NCI-H2029 (cell line): ENCODE measurements around the gene OSBP2.

ENCODE experiments used
- DNase-seq: peaks from one replicate; lab custom pipeline; 2025; lab: John Stamatoyannopoulos, UW

OSBP2 gene

DNA sequence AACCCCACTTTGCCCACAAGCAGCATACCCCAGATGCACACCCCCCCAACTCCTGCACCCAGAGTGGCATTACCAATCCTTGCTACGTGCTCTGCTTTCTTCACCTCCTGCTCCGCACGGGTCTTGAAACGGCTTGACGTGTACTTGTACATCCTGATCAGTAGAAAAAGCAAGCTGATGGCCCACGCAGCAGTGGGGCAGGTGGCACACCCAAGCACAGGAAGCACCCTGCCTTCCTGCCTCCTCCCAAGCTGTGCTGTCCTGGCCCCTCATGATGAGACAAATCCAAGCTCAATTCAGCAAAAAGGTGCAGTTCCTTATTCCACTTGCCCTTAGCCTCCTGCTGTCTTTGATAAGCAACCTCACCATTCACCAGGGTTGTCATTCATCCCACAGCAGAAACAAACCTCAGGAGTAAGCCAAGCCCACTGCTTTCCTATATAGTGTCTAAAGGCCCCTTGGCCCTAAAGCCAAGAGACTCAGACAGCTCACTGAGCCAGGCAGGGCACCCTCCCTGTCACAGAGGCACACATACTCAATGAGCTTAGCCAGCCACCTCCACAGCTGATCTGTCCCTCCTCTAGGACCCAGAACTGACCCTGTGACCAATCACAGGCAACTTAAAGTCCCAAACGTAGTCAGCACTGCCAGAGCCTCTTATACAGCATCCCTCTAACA is 246.2 kb downstream of the OSBP2 start:
- no peak for DNase-seq

DNA sequence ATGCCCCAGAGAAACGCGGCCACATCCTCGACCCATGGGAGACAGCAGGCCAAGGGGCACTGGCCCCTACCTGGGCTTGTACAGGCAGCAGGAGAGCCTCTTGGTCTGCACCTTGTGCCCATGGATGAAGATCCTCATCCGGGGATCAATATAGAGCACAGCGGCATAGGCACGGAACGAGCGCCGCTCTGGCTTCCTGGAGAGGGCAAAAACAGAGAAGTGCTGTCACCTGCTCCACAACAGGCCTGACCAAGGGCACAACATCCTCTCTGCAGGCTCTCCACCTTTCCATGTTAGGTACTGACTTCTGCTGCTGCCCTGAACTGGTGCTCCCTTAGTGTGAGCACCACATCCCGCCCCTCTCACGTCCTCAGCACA is 246.7 kb downstream of the OSBP2 start:
- DNase-seq: no peak

DNA sequence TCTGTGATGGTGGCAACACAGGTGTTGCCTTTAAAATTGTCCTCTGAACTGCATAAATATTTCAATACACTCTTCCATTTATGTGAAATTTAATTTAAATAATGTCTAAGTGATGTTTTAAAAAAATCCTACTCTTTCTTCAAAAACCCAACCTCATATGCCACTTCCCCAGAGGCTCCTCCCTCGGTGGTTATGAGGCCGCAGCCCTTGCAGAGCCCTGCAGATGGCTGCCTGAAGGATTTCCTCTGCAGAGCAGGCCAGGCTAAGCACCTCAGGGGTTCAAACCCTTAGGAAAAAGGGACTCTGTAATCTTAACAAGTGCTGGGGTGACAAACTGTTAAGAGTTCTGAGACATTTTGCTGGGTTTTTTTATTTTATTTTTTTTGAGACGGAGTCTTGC is 248.7 kb downstream of the OSBP2 start:
- no peak for DNase-seq

DNA sequence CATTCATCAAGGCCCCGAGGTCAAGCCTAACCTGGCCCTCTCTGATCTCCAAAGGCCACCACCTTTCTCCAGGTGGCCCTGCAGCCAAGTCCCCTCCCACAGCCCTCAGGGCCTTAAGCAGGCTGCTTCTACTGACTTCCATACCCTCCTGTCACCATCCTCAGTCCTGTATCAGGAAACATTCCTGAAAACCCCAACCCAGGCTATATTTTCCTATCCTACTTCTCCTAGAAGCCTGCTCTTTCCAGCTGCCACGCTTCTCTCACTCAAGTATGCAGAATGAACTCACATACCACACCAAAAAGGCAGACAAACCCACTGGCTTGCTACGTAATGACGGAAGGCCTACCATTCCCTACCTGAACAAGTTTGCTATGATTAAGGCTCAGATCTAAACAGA is 250.3 kb downstream of the OSBP2 start:
- no peak for DNase-seq

DNA sequence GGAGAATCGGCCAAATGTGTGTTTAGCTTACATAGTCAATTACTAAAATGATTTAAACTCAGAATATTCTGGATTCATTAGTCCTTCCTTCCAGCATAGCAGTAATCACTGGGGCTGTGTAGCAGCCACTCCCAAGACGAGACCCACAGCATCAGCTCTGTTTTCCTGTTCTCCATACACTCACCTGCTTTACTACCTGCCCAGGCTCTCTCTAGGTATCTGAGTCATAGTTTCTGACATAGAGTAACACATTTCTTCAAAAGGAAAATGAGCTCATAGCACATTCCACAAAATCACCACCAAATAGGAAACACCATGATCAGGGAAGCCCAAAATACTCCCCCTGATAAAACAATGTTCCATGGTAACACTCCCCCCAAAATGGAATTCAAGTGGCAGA is 251.0 kb downstream of the OSBP2 start:
- no peak for DNase-seq

DNA sequence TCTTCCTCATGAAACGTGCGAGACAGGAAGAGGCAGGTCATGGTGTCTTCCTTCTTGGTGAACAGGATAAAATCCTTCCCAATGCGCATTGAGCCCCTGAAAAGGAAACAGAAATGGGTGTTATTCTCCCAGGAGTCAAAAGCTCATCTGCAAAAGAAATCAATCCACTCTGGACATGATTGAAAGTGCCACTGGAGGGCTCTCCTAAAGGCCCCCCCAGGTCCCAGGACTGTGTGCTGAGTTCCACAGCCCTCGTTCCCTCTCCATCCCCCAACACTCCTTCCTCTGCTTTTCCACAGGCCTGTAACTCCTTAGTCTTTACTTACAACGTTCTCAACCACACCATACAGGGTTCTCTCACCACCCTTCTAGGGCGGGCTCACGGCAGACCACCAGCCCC is 251.7 kb downstream of the OSBP2 start:
- DNase-seq: no peak

DNA sequence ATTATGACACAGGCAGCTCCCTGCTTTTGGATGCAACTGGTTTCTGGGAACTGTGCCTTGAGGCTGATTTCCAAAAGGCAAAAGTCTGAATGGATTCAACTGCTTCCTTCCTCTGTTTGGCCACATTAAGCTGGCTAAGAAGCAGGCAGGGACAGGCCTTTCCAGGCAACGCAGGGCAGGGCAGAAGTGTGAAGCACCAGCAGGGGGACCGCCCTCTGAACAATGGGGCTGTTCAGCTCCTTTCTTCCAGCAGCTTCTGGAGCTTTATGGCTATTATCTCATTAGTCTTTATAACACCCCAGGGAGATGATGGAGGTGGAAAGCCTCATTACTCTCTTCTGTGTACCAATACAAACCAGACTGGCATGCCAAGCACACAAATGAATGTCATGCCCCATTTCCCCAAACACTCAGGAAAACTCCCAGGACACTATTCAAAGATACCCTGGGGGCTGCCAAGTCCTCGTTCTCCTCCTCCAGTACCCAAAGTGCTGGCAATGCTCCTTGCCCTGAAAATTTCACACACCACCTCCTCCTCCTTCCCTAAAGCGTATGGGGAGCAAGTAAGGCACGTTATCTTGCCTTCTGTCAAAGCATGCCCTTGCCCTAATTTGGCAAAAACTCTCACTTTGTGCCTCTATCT is 252.6 kb downstream of the OSBP2 start:
- DNase-seq: no peak

DNA sequence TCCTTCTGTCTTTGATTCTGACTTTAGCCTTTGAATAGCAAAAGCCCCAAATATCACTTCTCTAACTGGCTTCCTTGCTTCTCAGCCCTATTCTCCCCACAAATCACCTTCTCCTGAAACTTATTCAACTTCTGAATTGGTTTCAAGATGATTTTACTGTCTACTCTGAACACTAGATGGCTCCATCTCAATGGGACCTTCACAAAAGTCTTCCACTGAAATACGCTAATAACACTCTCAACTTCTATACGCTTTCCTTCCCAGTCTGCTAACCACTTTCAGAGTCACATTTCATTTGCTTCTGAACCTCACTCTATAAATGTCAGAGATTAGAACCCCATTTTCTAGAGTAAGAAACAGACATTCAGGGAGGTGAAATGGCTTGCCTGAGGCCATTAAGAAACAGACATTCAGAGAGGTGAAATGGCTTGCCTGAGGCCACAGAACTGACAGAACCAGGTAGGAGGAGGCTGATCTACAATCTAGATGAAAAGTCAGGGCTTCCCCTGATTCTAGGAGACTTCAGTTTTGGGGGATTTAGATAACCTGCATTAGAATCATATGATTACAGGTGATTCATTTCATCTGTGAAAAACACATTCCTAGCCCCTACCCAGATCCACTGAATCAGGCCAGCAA is 253.3 kb downstream of the OSBP2 start:
- no peak for DNase-seq

DNA sequence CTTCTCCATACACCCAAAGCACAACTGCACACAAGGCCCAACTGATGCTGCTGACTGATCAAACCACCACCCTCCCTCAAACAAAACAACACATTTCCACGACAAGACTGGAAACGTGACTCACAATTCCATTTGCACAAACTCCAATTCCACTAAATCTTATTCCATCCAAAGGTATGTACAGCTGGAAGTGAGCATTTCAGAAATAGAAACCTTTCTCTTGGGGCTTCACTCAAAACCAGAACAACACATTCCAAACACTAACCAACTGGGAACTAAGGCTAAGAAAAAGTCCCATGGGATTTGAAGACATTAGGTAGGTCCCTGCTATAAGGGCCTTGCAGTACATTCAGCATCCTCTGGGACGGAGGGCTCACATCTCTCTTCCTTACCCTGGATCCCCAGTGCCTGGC is 254.3 kb downstream of the OSBP2 start:
- no peak for DNase-seq

DNA sequence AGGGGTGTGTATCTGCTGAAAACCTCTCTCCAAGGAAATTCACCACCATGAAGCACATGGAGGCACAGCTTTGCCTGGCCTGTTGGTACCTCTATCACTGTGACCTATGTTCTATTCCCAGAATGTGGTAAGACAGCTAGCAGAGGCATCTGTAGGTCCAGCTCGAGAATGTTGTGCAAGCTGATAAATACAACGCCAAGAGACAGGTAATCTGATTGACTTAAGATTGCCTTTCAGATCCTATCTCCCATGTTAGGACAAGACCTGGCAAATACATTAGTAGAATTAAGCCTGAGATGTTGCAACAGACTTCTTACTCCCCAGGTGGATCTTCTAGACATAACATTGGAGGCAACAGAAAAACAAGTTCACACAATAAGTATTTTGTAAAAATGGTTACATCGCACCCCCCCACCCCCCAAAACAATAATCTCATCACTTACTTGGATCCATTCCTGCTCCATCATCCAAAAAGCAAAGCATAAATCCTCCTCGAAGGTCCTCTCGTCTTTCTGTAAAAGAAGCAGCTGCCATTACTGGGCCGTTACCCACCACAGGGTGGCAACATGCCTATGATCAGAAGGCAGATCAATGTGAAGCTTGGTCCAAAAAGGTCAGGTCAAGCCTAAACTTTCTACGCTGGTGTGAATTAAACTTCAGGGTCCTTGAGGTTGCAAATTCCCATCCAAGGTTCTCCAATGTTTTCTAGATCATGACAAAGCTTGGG is 255.4 kb downstream of the OSBP2 start:
- no peak for DNase-seq

DNA sequence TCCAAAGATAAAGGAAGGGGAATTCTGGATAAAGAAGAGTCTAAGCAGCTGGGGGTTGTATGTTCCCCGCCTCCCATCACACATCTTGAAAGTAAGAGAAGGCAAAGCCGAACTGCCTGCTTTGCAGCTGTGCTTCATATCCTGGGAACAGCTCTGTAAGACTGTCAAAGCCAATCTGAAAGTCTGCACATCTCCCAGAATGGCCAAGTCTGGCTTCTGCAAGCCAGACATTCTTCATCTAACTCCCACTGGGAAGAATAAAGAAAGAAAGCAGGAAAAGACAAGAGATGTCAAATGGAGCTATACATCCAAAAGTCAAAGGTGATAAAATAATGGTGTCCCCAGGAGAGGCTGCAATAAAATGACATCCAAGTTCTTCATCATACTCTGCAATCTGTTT is 258.5 kb downstream of the OSBP2 start:
- no peak for DNase-seq

DNA sequence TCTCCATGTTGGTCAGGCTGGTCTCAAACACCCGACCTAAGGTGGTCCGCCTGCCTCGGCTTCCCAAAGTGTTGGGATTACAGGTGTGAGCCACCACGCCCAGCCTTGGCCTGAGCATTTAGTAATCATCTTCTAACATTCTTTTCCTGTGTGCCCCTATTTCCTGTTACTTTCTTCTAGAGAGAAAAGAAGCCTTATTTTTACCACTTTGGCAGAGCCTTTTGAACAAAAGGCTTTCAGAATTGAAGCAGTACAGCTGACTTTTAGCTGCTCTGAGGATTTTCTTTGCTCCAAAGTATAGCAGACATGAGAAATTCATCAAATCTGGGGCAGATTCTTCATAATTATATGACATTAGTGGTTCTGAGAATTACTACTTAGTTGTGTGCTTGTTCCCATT is 260.5 kb downstream of the OSBP2 start:
- no peak for DNase-seq
